Pulmonary artery endothelial cell (primary cell): ENCODE results near the gene ARHGAP24. TPM values are rescaled to one million over a fixed set of nuclear protein-coding genes. Genes with fewer than 3 reads are reported as not detected.

Source experiments
- DNase-seq: peaks from one replicate; pipeline ENCODE4 v3.0.0-alpha.2; 2011; ENCODE audit warnings: low read depth, low spot score
- total RNA-seq: library from RNA; depleted of rRNA; stranded (reverse); fragments of >200 nt; gene quantifications from 2 replicates; pipeline ENCODE4 v1.2.3, GENCODE V29; 2014

Gene ARHGAP24
- total RNA-seq, 1 donor from 2014 or later: 127 TPM

GRCh38 chr4:85579942-85580341 lies 105.0 kb downstream of the ARHGAP24 start:
- no peak for DNase-seq

- no peak for DNase-seq
Measured at GRCh38 chr4:85580489-85580888, 105.5 kb downstream of the ARHGAP24 start.

GRCh38 chr4:85587952-85588351 lies 113.0 kb downstream of the ARHGAP24 start:
- DNase-seq: no peak

- no peak for DNase-seq
Measured at GRCh38 chr4:85591406-85592098, 116.6 kb downstream of the ARHGAP24 start.

GRCh38 chr4:85595098-85595775 lies 120.3 kb downstream of the ARHGAP24 start:
- no peak for DNase-seq

DNA sequence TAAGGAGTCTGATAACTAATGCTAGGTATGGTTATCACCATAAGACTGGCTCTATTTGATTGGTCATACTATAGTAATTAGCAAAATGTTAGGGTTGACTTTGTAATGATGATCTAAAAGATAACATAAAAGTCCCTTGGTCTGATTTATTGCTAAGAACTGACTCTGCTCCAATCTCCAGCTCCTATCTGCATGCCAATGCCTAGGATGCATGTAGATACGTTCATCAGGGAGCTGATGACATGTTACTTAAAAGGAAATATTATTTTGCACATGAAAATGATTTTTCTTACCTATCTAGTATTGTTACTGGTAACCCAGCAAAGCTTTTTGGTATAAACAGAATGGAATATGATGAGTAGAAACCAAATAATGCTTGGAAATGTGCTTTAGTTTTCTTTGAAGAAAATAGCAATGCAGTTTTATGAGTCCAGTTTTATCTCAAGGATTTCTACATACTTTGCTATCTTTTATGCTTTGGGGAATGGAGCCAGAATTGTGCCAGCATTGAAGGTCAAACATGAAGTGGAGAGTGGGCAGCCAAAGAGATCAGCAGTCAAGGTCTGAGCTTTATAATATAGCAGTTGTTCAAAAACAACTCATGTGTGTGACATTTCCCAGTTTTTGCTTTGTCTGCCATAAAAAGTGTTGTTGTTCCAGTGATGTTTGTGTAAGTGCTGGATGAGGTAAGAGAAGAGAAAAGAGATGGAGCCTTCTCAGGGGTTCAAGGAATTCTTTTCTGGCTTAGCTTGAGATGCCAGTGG lies 121.0 kb downstream of the ARHGAP24 start:
- DNase-seq: no peak

GRCh38 chr4:85598936-85599335 lies 124.0 kb downstream of the ARHGAP24 start:
- no peak for DNase-seq

- no peak for DNase-seq
Measured at GRCh38 chr4:85600501-85600900, 125.6 kb downstream of the ARHGAP24 start.

DNA sequence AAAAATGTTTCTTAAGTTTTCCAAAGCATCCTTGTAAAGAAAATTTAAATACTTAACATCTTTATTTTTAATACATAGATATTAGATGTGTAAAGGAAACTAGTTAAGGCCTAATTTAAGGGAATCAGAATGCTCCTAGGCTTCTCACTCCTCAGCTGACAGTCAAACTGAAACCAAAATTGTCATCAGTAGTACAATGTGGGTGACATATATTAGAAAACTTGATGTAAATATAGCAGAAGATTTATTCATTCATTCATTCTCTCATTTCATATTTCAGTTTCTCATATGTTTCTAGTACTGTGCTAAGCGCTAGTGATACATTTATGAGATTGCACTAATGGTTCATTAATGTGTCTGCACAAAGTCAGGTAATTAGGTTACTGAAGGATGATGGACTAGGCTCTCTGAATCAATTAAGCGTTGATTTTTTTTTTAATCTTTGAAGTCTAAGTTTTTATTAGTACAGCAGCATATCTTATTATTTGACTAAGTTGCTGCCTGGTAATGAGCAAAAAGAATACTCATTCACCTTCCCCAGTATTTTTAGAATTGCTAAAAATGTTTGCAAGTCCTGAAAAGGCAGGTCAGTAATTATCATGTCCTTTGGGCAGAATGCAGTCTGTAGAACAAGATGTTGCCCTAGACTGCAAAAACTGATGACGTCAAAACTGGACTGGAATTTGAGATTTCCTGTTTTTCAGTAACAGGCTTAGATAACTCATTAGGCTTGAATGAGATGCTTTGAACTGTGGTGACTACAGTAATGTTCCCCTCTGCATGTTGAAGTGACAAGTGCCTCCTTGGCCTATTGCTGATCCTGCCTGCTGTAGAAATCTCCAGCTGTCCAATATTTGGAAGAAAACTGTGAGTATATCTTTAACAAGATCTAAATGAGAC lies 128.7 kb downstream of the ARHGAP24 start:
- peak; percentile 37 for DNase-seq

DNA sequence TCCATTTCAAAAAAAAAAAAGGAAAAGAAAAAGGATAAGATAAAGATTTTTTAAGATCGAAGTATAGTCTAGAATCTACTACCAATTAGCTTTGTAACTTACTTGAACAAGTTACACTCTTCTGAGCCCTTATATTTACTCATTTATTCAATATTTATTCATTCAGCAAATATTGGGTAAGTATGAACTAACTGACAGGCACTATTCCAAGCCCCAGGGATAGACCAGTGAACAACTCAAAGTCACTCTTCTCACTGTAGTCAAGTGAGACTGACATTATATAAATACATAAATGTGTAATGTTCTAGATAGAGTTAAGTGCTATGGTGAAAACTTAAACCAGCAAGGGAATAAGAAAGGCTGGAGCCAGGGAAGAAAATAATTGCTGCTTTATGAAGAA lies 131.6 kb downstream of the ARHGAP24 start:
- no peak for DNase-seq

- DNase-seq: no peak
Measured at GRCh38 chr4:85607624-85608023, 132.7 kb downstream of the ARHGAP24 start.

GRCh38 chr4:85610450-85610849 lies 135.5 kb downstream of the ARHGAP24 start:
- no peak for DNase-seq

DNA sequence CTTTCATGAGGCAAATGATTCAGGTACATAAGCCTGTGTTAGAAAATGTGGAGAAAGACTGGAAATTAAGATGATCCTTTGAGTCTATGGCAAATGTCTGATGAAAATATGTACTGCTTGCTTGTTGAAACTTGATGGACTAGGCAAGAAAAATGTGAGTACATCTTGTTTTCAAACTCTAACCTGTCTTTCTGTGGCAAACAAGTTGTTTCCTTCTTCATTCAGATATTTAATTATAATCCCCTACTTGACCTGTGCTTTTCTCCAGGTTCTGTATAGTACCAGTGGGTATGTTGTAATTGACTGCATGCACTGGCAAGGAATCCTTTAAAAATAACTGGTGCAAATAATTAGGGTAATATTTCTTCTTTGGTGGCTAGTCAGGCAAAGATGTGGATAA lies 136.7 kb downstream of the ARHGAP24 start:
- DNase-seq: no peak

DNA sequence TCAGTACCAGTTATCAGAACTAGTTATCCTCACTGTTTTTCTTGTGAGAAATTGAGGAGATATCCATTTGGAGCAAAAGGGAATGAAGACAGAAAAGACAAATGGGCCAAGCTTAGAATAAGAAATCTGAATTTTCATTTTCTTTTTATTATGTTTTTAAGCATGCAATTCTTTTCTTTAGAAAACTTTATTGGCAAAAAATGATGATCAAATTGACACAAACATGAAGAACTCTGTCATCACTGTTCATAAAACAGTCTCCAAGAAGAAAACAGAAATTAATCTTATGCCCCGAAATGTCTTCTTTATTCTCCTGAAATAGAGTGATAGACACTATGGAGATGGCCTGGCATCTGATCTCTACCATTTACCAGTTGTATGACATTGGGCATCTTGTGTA lies 139.0 kb downstream of the ARHGAP24 start:
- DNase-seq: no peak

GRCh38 chr4:85615952-85616351 lies 141.0 kb downstream of the ARHGAP24 start:
- no peak for DNase-seq

- no peak for DNase-seq
Measured at GRCh38 chr4:85617202-85617601, 142.3 kb downstream of the ARHGAP24 start.

DNA sequence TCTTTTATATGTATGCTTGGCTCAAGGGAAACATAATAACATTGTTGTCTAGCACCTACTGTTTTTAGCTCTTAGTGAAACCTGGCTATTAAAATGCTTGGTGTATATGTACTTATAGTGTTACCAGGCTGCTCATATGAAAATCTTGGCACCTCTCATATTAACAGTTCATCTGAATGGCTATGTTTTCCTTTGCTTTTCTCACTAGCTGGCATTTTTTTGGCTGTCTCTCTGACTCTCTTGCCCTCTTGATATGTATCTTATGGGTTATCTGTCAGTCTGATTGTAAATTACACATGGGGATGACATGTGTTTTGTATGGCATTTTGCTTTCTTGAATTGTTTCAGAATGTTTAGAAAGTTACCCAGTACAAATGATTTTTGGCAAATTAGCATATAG lies 158.0 kb downstream of the ARHGAP24 start:
- DNase-seq: no peak

- DNase-seq: no peak
Measured at GRCh38 chr4:85637778-85638177, 162.8 kb downstream of the ARHGAP24 start.

- no peak for DNase-seq
Measured at GRCh38 chr4:85639946-85640345, 165.0 kb downstream of the ARHGAP24 start.

- no peak for DNase-seq
Measured at GRCh38 chr4:85642356-85643100, 167.6 kb downstream of the ARHGAP24 start.

DNA sequence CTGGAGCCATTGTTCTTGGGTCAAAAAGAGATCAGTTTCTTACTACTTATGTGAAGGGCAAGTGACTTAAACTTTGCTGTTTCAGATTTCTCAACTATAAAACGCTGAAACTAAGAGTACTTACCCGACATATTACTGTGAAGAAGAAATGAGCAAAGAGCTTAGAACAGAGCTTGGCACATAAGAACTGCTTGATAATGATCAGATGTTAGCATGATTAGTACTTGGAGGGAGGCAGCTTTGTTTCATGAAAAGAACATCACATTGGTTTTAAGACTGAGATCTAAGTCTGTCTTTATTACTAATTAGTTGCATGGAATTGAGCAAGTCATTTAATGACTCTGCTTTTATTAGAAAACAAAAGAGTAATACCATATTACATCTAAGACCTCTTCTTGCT lies 169.1 kb downstream of the ARHGAP24 start:
- DNase-seq: no peak
